A549 treated with dexamethasone at 1 μM for 4 hours (cell line): ENCODE data around the gene TMPRSS5. TPM values are rescaled to one million over a fixed set of nuclear protein-coding genes. Genes with fewer than 3 reads are reported as not detected.

ENCODE experiments used
- total RNA-seq: library from RNA; stranded (reverse); fragments of 200-300 nt; extraction: Qiagen RNA extraction; gene quantifications from 5 replicates; pipeline ENCODE4 v1.2.3, GENCODE V29; 2022

Gene TMPRSS5
- 0.08 to 0.15 TPM (median 0.11 TPM) in 5 replicates for total RNA-seq

GRCh38 chr11:113705871-113706655 lies at the start of gene TMPRSS5:
TSS of gene TMPRSS5 (minus strand) at chr11:113706308. CDS start at chr11:113706224, 84 bp downstream.

Other genes starting within 250 kb of the TMPRSS5 start
- gene DRD2, start 230.9 kb downstream of the TMPRSS5 start, total RNA-seq, result 0.06 to 0.09 TPM in 2 of 5 replicates, not detected in the others
- 12.6 to 14.8 TPM (median 13.4 TPM) in 5 replicates for gene ZW10, start 67.4 kb upstream of the TMPRSS5 start, total RNA-seq
- gene CLDN25, start 73.5 kb upstream of the TMPRSS5 start, total RNA-seq, result not detected in 5 replicates
- 13.2 to 20.1 TPM (median 19.2 TPM) in 5 replicates for gene USP28, start 169.3 kb upstream of the TMPRSS5 start, total RNA-seq
- gene HTR3B, start 198.5 kb upstream of the TMPRSS5 start, total RNA-seq, result not detected in 5 replicates